ENCODE results near the gene PXYLP1.

PXYLP1 gene

DNA sequence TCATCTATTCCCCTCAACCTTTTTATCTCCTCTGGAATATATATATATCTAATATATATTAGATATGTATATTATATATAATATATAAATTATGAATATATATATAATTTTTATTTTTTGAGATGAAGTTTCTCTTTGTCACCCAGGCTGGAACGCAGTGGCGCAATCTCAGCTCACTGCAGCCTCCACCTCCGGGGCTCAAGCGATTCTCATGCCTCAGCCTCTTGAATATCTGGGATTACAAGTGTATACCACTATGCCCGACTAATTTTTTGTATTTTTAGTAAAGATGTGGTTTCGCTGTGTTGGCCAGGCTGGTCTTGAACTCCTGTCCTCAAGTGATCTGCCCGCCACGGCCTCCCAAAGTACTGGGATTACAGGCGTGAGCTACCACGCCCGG is 22.2 kb downstream of the PXYLP1 start:
- DNase-seq (ENCODE audit: insufficient read length, low spot score) = no peak
- no peak for FAIRE-seq
- no peak for TF ChIP-seq POLR2A (IDR thresholded peaks at IDR 0.05; ENCODE audit: low read depth, low read length)
- TF ChIP-seq TAF1 (IDR thresholded peaks at IDR 0.05; ENCODE audit: low read depth, low read length) = no peak
- TF ChIP-seq SPI1 (IDR thresholded peaks at IDR 0.05; ENCODE audit: low read depth, low read length) = no peak
- TF ChIP-seq POU2F2 (IDR thresholded peaks at IDR 0.05; ENCODE audit: low read depth, low read length) = no peak
- TF ChIP-seq POLR2AphosphoS5 (IDR thresholded peaks at IDR 0.05; ENCODE audit: low read depth, low read length) = no peak
- TF ChIP-seq PAX5 (IDR thresholded peaks at IDR 0.05; ENCODE audit: insufficient read depth, low read length, severe bottlenecking) = no peak

DNA sequence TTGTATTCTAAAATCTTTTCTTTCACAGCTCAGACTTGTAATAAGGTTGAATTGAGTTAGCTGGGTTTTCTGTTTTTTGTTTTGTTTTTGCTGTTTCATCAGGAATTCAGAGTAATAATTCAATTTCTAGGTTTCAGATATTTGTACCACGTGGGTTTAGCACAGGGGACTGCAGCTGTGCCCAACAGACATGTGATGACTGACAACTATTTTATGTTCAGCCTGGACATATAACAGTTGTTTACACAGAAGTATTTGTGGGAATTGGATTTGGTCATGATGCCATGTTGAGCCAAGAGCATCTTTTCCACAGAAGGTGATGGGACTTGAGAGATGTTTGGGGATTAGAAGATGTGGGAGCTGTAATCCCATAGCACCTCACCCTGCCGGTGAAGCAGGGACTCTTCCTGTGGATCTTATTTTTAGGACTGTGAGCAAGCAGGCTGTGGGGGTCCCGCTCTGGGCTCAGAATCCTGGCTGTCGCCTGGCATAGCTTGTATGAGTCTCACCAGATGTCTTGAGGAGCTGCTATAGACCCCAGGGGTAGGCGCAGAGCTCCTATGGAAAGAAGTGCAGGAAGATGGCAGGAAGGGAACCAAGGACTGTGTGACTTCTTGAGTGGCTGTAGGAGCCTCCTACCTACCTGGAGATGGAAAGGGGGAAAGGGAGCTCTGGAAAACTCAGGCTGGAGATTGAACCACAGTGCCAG is 23.7 kb downstream of the PXYLP1 start:
- TF ChIP-seq POLR2AphosphoS5 (IDR thresholded peaks at IDR 0.05; ENCODE audit: low read depth, low read length) (no peak), SPI1 (IDR thresholded peaks at IDR 0.05; ENCODE audit: low read depth, low read length) (no peak), POLR2A (IDR thresholded peaks at IDR 0.05; ENCODE audit: low read depth, low read length) (no peak), TAF1 (IDR thresholded peaks at IDR 0.05; ENCODE audit: low read depth, low read length) (no peak), PAX5 (IDR thresholded peaks at IDR 0.05; ENCODE audit: insufficient read depth, low read length, severe bottlenecking) (no peak), POU2F2 (IDR thresholded peaks at IDR 0.05; ENCODE audit: low read depth, low read length) (no peak)
- DNase-seq (ENCODE audit: insufficient read length, low spot score) (no peak), FAIRE-seq (no peak)

DNA sequence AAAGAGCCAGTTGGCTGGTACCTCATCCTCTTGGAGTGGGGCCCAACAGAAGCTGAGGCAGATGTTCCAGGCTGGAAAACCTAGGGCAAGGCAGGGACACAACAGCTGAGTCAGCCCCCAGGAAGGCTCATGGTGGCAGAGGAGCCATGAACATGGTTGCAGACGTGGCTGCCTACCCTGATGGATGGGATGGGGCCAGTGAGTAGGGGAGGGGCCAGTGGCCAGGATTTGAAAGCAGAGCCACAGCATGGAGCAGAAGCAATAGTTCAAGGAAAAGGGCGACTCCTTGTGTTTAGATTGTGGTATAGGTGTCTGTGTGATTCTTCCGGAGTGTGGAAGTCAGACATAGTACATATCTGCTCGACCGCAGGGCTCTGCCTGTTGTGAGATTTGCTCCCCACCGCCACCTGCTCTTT is 24.2 kb downstream of the PXYLP1 start:
- no peak for DNase-seq (ENCODE audit: insufficient read length, low spot score)

DNA sequence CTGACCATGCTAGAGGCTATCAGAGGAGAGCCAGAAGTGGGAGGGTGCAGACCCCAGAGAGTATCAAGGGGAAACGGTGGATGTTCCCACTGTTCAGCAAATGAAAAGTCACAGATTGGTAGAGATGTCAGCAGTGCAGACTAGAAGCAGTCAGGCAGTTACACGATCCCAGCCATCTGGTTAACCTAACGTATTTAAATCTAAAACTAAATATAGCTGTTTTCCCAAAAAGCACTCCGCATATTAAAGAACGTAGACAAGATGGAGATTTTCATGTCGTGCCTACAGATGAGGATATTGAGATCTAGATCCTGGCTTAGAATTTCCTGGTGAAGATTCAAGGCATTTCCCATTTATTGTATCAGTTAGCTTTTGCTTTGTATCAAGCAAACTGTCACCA is 25.2 kb downstream of the PXYLP1 start:
- DNase-seq (ENCODE audit: insufficient read length, low spot score) = no peak
- FAIRE-seq = no peak
- no peak for TF ChIP-seq POLR2AphosphoS5 (IDR thresholded peaks at IDR 0.05; ENCODE audit: low read depth, low read length)
- no peak for TF ChIP-seq POU2F2 (IDR thresholded peaks at IDR 0.05; ENCODE audit: low read depth, low read length)
- no peak for TF ChIP-seq TAF1 (IDR thresholded peaks at IDR 0.05; ENCODE audit: low read depth, low read length)
- TF ChIP-seq SPI1 (IDR thresholded peaks at IDR 0.05; ENCODE audit: low read depth, low read length) = no peak
- TF ChIP-seq POLR2A (IDR thresholded peaks at IDR 0.05; ENCODE audit: low read depth, low read length) = no peak
- TF ChIP-seq PAX5 (IDR thresholded peaks at IDR 0.05; ENCODE audit: insufficient read depth, low read length, severe bottlenecking) = no peak

More for the DNA sequence above, 24.2 kb downstream of the PXYLP1 start:
- TF ChIP-seq TAF1 (IDR thresholded peaks at IDR 0.05; ENCODE audit: low read depth, low read length) (no peak), POU2F2 (IDR thresholded peaks at IDR 0.05; ENCODE audit: low read depth, low read length) (no peak), POLR2AphosphoS5 (IDR thresholded peaks at IDR 0.05; ENCODE audit: low read depth, low read length) (no peak), PAX5 (IDR thresholded peaks at IDR 0.05; ENCODE audit: insufficient read depth, low read length, severe bottlenecking) (no peak), POLR2A (IDR thresholded peaks at IDR 0.05; ENCODE audit: low read depth, low read length) (no peak), SPI1 (IDR thresholded peaks at IDR 0.05; ENCODE audit: low read depth, low read length) (no peak)
- peak; percentile 40 for FAIRE-seq

DNA sequence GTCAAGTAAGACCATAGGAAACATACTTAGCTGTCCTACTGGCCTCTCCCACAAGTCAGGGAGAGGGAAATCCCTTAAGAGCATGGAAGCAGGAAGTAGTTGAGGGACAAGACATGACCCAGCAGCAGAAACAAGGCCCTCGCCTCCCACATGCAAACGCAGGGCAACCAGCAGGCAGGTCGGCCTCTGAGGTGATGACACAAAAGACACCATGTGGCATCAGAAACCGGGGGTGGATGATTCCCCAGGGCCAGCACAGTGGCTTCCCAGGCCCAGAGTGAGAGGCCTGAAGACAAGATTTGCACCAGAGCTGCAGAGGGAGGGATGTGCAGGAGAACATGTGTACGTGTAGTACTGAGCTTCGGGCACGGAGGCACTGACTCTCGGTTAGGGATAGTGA is 26.3 kb downstream of the PXYLP1 start:
- DNase-seq (ENCODE audit: insufficient read length, low spot score) (no peak), FAIRE-seq (no peak)
- TF ChIP-seq SPI1 (IDR thresholded peaks at IDR 0.05; ENCODE audit: low read depth, low read length) (no peak), TAF1 (IDR thresholded peaks at IDR 0.05; ENCODE audit: low read depth, low read length) (no peak), PAX5 (IDR thresholded peaks at IDR 0.05; ENCODE audit: insufficient read depth, low read length, severe bottlenecking) (no peak), POLR2A (IDR thresholded peaks at IDR 0.05; ENCODE audit: low read depth, low read length) (no peak), POU2F2 (IDR thresholded peaks at IDR 0.05; ENCODE audit: low read depth, low read length) (no peak), POLR2AphosphoS5 (IDR thresholded peaks at IDR 0.05; ENCODE audit: low read depth, low read length) (no peak)

DNA sequence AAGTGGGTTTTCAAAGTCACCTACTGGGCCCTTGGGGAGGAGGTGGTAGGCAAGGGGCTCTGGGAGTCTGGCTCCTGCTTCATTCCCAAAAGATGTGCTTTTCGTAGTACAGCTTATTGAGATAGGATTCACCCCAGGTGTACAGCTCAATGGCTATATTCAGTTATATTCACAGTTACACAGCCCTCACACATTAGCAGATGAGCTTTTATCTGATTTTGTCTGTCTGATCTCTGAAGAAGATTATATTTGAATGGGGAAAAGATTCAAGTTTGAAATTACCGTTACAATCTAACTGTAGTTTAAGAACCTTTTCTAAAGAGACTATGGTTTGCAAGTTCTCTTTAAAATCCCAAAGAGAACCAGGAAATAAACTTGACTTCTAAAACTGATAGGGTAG is 27.3 kb downstream of the PXYLP1 start:
- FAIRE-seq (no peak), DNase-seq (ENCODE audit: insufficient read length, low spot score) (no peak)
- TF ChIP-seq POLR2A (IDR thresholded peaks at IDR 0.05; ENCODE audit: low read depth, low read length) = no peak
- TF ChIP-seq TAF1 (IDR thresholded peaks at IDR 0.05; ENCODE audit: low read depth, low read length) = no peak
- no peak for TF ChIP-seq POU2F2 (IDR thresholded peaks at IDR 0.05; ENCODE audit: low read depth, low read length)

DNA sequence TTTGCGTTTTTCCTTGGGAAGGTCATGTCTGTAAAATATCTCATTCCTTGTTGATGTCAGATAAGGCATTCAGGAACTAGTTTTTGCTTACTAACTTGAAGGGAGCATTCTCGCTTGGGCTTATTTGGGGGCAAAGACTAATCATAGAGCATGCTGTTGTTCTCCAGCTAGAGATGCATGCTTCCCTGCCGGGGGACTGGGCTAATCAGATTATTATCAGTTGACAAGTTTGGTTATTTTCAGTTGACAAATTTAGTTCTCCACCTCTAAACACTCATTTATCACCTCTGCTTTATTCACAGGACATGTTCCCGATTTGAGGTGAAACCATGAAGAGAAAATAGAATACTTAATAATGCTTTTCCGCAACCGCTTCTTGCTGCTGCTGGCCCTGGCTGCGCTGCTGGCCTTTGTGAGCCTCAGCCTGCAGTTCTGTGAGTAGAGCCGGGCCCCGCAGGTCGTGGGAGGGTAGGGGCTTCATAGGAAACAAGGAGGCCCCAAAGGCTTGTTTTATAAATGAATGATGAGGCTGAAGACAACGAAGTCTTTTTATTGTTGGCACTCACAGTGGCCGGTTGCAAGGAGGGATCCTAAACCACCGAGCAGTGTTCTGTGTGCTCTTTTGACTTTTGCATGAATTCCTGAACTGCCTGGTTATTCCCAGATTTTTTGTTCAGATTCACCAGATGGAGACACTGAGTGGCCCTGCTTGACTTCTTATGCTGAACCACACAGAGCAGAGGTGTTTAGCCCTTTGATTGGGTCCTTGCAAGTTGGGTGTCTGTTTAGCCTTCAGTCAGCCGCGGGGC is 28.4 kb downstream of the PXYLP1 start:
- FAIRE-seq (no peak), DNase-seq (ENCODE audit: insufficient read length, low spot score) (no peak)
- TF ChIP-seq POLR2AphosphoS5 (IDR thresholded peaks at IDR 0.05; ENCODE audit: low read depth, low read length) (no peak), SPI1 (IDR thresholded peaks at IDR 0.05; ENCODE audit: low read depth, low read length) (no peak), TAF1 (IDR thresholded peaks at IDR 0.05; ENCODE audit: low read depth, low read length) (no peak), POU2F2 (IDR thresholded peaks at IDR 0.05; ENCODE audit: low read depth, low read length) (no peak)

DNA sequence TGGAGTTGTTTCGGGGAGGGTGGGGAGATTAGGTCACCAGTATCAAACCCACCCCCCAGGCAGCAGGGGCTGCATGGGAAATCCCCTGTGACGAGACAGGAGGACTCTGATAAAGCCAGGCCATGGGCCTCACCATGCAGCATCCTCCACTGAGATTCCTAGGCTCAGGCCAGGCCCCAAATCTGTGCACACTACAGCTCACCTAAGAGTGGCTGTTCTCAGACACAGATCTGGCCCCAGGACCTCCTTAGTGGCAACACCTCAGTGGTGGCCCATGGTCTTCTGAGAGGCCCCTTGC is 29.0 kb downstream of the PXYLP1 start:
- FAIRE-seq (no peak), DNase-seq (ENCODE audit: insufficient read length, low spot score) (no peak)
- no peak for TF ChIP-seq POLR2AphosphoS5 (IDR thresholded peaks at IDR 0.05; ENCODE audit: low read depth, low read length)
- TF ChIP-seq PAX5 (IDR thresholded peaks at IDR 0.05; ENCODE audit: insufficient read depth, low read length, severe bottlenecking) = no peak

DNA sequence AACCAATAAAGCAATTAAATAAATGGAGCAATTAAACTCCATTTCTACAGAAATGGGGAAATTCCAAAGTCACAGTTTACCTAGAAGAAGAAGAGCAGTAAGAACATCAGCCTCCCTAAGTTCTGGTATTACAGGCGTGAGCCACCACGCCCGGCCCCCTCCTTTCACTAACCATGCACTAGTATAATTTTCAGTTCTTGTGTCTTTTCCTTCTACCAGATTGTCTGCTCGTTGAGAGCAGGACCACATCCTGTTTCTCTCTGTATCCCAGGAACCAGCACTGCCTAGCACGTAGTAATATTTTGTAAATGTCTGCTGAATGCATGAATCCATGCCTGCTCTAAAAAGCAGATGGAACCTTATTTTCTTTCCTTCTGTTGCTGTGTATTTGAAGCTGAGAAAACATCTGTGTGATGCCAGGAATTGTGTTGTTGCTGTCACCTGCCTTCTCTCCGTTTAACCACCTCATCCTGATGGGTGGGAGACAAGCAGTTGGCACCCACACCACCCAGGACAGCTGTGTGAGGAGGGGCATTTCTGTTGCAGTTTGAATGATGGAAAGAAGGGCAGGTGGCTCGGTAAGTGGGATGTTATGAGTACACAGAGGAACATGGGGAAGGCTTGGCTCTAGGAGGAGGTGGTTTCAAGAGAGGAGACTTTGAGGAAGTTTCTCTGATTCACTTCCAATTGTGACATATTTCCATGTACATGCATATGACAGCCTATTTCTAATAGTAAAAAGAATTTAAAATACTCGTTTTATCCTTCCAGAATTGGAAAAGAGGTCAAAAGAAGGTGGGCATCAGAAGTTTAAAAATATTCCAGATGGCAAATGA is 30.1 kb downstream of the PXYLP1 start:
- no peak for TF ChIP-seq TAF1 (IDR thresholded peaks at IDR 0.05; ENCODE audit: low read depth, low read length)
- no peak for TF ChIP-seq POLR2A (IDR thresholded peaks at IDR 0.05; ENCODE audit: low read depth, low read length)
- TF ChIP-seq POU2F2 (IDR thresholded peaks at IDR 0.05; ENCODE audit: low read depth, low read length) = no peak
- TF ChIP-seq POLR2AphosphoS5 (IDR thresholded peaks at IDR 0.05; ENCODE audit: low read depth, low read length) = no peak
- TF ChIP-seq PAX5 (IDR thresholded peaks at IDR 0.05; ENCODE audit: insufficient read depth, low read length, severe bottlenecking) = no peak
- no peak for TF ChIP-seq SPI1 (IDR thresholded peaks at IDR 0.05; ENCODE audit: low read depth, low read length)
- no peak for FAIRE-seq
- DNase-seq (ENCODE audit: insufficient read length, low spot score) = no peak
